Putamen (tissue), 1 donor: Measurements from ENCODE around the gene G0S2.

Experiments used
- DNase-seq: peaks from one replicate; pipeline ENCODE4 v3.0.0-alpha.2; 2016; ENCODE audit warnings: low spot score

The G0S2 gene

GRCh38 chr1:209674957-209675564 is at the start of gene G0S2:
TSS of gene G0S2 (plus strand) at chr1:209675412. CDS start at chr1:209675685, 273 bp downstream.
- DNase-seq = no peak

- no peak for DNase-seq
Measured at GRCh38 chr1:209625791-209626285, 49.4 kb upstream of the G0S2 start.

GRCh38 chr1:209626346-209627026 is 48.7 kb upstream of the G0S2 start:
- no peak for DNase-seq

- no peak for DNase-seq
Measured at GRCh38 chr1:209627027-209627731, 48.0 kb upstream of the G0S2 start.

GRCh38 chr1:209627732-209628196 is 47.4 kb upstream of the G0S2 start:
- peak; percentile 78 for DNase-seq

- DNase-seq = no peak
Measured at GRCh38 chr1:209628618-209629299, 46.5 kb upstream of the G0S2 start.

GRCh38 chr1:209629621-209630382 is 45.4 kb upstream of the G0S2 start:
- DNase-seq = peak; percentile 80

- DNase-seq = no peak
Measured at GRCh38 chr1:209630383-209631225, 44.6 kb upstream of the G0S2 start.

GRCh38 chr1:209633335-209633997 is 41.7 kb upstream of the G0S2 start:
- no peak for DNase-seq

- no peak for DNase-seq
Measured at GRCh38 chr1:209634005-209634737, 41.0 kb upstream of the G0S2 start.

GRCh38 chr1:209635850-209636249 is 39.4 kb upstream of the G0S2 start:
- DNase-seq = no peak

- peak; percentile 87 for DNase-seq
Measured at GRCh38 chr1:209641832-209642172, 33.4 kb upstream of the G0S2 start.

- no peak for DNase-seq
Measured at GRCh38 chr1:209642816-209643215, 32.4 kb upstream of the G0S2 start.

GRCh38 chr1:209643285-209644020 is 31.8 kb upstream of the G0S2 start:
- DNase-seq = peak; percentile 89

- no peak for DNase-seq
Measured at GRCh38 chr1:209645574-209646452, 29.4 kb upstream of the G0S2 start.

GRCh38 chr1:209646558-209646957 is 28.7 kb upstream of the G0S2 start:
- no peak for DNase-seq

- no peak for DNase-seq
Measured at GRCh38 chr1:209647156-209647555, 28.1 kb upstream of the G0S2 start.

- DNase-seq = no peak
Measured at GRCh38 chr1:209648346-209648745, 26.9 kb upstream of the G0S2 start.
